Sigmoid colon (tissue), 4 donors: Measurements from ENCODE around the gene PPOX.

Experiments used
- CTCF ChIP-seq, 4 experiments: fragments of 450-650 bp in 3 of 4; fragments of 200-600 bp in 1 of 4; IDR thresholded peaks; one replicate each; pipeline ENCODE4 v1.5.1; 2016 to 2019; ENCODE audit warnings: antibody characterized with exemption in 4 of 4, mild to moderate bottlenecking in 3 of 4, moderate library complexity in 2 of 4
- POLR2A ChIP-seq, 2 donors: fragments of 450-650 bp; IDR thresholded peaks; one replicate each; pipeline ENCODE4 v1.6.1; 2016; ENCODE audit warnings: antibody characterized with exemption in 2 of 2, mild to moderate bottlenecking in 2 of 2, moderate library complexity in 2 of 2
- POLR2AphosphoS5 ChIP-seq, 4 donors: sonication (generic); formaldehyde crosslinking; IDR thresholded peaks; one replicate each; pipeline ENCODE4 v1.6.1; 2017; ENCODE audit warnings: antibody characterized with exemption in 4 of 4

GRCh38 chr1:161187311-161187710 is 21.1 kb downstream of the PPOX start:
- TF ChIP-seq POLR2A (IDR thresholded peaks at IDR 0.05), result no peak
- no peak for TF ChIP-seq CTCF (IDR thresholded peaks at IDR 0.05)
- no peak for TF ChIP-seq POLR2AphosphoS5 (IDR thresholded peaks at IDR 0.05)
